ENCODE data around the gene TEX261. TPM values are rescaled to one million over a fixed set of nuclear protein-coding genes. Genes with fewer than 3 reads are reported as not detected.

TEX261 gene
- total RNA-seq, 1 donor from 2014 or later = 63.6 TPM

DNA sequence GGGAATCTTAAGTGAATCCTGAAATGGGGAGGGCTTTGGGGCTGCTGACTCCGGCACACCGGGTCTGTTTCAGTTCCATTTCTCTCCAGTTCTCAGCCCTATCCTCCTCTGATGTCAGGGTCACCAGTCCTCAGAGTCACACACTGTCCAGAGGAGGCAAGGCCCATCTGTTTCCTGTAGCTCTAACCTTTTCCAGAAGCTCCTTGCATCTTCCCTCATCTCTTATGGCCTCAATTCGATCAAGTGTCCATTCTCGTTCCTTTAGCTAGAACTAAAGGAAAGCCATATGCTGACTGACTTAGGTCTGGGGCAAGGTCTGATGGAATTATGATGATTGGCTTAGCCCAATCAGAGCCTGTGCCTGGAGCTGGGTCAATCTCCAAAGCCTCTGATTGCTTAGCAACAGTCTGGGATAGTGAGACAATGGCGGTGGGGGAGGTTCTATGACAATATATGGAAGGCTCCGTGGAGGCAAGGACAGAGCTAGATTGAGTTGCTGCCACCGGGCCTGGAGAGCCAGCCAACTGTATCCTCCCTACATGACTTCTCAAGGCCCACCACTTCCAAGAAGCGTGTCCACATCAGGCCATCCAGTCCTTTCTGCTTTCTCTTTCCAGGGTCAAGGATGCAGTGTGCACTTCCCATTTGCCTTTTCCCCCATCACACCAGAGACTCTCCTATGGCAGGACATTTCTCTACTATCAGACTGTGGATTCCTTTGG, 11.0 kb downstream of the TEX261 start:
- intact Hi-C loops (cut with micrococcal nuclease) = loop anchor here (1.0 to 2.0 kb wide), 2 partner anchors 18 to 85 kb away; partner anchors contain the start of gene NAGK

DNA sequence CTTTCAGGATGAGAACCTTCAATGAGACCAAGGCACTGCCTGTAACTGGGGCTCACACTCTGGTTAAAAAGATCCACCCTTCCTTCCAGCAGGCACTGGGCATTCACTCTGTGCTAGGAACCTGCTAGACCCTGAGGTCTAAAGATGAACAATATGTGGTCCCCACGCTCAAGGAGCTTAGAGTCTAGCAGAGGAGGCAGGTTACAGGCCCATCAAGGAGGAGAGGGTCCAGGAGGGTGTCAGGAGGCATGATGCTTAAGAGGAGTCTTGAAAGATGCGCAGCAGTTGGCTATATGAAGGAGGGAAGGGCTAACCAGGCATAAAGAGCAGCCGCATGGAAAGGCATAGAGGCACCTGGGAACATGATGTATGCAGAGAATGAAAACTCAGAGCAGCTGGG, 11.7 kb downstream of the TEX261 start:
- intact Hi-C loops (cut with micrococcal nuclease) = no loop called here

DNA sequence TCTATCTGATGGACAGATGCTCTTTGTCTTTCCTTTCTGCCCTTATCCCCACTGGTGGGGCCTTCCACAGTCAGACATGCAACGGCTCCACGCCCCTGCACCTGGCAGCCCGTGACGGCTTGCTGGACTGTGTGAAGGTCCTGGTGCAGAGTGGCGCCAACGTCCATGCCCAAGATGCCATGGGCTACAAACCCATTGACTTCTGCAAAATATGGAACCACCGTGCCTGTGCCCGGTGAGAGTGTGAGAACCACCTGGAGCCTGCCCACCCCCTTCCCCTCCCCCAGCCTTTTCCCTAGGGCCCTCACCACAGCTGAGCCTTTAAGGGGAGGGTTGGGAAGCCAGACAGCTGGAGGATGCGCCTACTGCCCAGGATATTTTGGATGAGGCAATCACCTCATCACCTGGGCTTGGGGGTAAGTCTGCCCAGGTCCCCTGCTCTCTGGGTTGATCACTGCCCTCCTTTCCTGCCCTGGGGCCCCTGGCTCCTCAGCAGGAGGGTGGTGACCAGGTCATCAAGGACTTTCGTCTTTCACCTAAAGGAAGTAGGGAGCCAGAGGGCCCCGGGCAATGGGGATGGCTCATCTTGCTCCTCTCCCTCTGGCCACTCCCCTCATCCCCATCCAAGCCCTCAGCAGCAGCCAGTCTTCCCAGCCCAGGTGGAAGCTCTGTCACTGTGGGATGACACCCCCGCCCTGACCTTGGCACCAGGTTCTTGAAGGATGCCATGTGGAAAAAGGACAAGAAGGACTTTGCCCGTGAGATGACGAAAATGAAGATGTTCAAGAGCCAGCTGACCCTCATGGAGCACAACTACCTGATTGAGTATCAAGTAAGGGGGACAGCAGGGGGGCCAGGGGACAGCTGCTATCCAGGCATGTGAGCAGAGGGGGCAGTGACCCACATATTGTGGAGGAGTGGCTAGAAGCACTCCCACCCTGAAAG, 12.5 kb downstream of the TEX261 start:
- intact Hi-C loops (cut with micrococcal nuclease) = no loop called here

DNA sequence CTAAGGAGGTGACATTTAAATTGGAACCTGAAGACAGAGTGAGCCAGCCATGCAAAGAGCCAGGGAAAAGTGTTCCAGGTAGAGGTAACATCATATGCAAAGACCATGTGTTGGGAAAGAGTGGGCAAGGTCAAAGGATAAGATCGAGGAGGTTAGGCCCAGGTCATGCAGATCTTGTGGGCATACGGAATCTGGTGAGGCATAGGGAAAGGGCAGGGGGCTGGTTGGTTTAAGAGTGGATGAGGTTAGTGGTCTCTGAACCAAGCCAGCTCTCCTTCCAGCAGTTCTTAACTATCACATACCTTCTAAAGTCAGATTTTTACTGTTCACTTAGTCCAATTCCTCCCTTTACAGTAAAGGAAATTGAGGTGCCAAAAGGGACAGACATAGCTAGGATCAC, 13.3 kb downstream of the TEX261 start:
- intact Hi-C loops (cut with micrococcal nuclease) = no loop called here

DNA sequence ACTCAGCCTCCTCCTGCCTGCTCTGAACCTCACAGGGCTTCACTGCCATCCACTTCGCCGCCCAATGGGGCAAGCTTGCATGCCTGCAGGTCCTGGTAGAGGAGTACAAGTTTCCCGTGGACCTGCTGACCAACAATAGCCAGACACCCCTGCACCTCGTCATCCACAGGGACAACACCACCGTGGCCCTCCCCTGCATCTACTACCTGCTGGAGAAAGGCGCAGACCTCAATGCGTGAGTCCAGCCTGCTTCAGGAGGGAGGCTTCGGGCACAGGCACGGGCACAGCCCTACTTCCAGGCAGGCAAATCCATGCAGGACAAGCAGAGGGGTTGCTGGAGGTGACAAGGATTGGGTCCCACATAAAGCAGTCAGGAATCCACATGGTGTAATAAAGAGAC, 15.0 kb downstream of the TEX261 start:
- intact Hi-C loops (cut with micrococcal nuclease) = loop anchor here (5.0 to 10.0 kb wide), 2 partner anchors 153 to 685 kb away; partner anchors contain the start of genes MCEE, MPHOSPH10 and SNRPG

DNA sequence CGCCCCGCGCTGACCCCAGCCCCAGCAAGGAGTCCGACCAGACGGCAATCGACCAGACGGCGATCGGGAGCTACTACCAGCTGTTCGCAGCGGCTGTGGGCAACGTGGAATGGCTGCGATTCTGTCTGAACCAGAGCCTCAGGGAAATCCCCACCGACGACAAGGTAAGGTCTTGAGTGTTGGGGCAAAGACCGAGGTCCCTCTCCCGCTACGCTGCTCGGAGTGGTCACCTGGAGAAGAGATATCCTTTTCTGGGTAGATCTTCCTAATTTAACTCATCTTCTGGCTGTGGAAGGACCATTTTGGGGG, 15.5 kb downstream of the TEX261 start:
- intact Hi-C loops (cut with micrococcal nuclease) = loop anchor here (5.0 to 10.0 kb wide), 2 partner anchors 153 to 684 kb away; partner anchors contain the start of genes MCEE, MPHOSPH10 and SNRPG

DNA sequence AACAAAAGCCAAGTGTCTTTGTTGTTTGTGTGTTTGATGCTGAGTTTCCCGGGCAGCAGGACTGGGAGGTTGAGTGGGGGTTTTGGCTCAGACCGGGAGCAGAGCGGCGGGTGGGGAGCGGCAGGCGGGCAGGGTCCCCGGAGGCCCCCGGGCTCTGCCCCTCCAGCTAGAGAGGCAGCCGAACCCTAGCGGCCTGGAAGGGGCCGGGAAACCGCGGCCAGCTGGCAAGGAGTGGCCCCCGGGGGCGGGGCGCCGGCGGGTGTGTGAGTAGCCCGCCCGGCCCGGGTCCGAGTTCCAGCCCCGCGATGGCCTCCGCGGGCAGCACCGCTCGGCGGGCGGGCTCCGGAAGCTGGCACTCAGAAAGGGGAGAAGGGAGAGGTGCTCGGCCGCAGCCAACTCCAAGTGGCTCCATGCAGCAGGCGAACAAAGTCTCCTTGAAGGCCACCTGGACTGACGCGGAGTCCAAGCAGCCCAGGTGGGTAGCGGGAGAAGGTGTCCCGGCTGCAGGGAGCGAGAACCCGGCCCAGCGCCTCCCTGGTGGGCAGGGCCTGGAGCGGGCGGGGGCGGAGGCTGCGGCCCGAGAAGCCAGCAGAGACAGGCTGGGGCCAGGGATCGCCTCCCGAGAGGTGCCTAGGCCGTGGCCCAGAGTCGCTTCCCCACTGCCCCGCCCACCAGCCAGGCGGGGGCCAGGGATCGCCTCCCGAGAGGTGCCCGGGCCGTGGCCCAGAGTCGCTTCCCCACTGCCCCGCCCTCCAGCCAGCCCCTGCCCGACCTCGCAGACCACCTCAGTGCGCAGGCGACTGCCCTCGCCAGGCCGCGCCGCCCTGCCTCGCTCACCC, 16.1 kb downstream of the TEX261 start, which contains the start of gene ANKRD53:
TSS of gene ANKRD53 (plus strand) at position 290 of the 839 bp plus-strand sequence. CDS start at position 306, 16 bp downstream.
- intact Hi-C loops (cut with micrococcal nuclease) = loop anchor here (5.0 to 10.0 kb wide), 2 partner anchors 154 to 684 kb away; partner anchors contain the start of genes MCEE, MPHOSPH10 and SNRPG

DNA sequence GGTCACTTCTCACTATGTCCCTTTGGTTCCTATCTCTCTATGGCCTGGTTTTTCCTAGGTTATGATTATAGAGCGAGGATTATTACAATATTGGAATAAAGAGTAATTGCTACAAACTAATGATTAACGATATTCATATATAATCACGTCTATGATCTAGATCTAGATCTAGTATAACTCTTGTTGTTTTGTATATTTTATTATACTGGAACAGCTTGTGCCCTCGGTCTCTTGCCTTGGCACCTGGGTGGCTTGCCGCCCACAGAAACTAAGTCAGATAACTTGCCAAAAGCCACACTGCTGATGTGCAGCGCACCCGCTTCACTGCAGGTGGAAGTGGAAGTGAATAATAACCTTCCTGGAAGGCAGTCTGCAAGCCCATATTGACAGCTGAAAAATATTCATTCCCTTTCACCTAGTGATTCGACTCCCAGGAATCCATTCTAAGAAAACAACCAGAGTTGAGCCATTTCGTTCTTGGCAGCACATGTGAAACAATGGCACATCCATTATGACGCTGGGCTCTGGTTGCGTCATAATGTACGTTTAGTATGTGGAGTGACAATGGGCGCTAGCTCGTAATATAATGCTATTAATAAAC, 17.0 kb downstream of the TEX261 start:
- intact Hi-C loops (cut with micrococcal nuclease) = loop anchor here (1.0 to 10.0 kb wide), 9 partner anchors 8 to 1333 kb away; partner anchors contain the start of genes MCEE, MPHOSPH10, NAGK and PAIP2B

DNA sequence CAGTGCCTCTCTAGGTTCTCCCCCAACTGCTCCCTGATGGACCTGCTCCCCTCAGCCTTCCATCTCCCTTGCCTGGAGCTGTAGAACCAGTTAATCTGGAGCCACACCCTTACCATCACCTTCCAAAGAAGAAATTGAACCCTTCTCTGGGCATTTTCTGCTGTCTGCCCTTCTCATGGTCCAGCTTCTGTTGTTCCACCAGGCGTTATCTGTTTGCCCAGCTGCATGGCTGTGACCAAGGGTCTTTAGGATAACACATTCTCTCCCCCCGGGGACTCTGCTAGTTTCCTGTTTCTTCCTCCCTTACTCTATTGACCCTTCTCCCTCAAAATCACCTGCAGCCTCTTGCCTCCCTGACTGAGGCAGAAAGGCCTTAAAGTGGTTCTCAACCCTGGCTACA, 19.4 kb downstream of the TEX261 start:
- intact Hi-C loops (cut with micrococcal nuclease) = loop anchor here (5.0 to 10.0 kb wide), 2 partner anchors 157 to 680 kb away; partner anchors contain the start of genes MCEE, MPHOSPH10 and SNRPG

DNA sequence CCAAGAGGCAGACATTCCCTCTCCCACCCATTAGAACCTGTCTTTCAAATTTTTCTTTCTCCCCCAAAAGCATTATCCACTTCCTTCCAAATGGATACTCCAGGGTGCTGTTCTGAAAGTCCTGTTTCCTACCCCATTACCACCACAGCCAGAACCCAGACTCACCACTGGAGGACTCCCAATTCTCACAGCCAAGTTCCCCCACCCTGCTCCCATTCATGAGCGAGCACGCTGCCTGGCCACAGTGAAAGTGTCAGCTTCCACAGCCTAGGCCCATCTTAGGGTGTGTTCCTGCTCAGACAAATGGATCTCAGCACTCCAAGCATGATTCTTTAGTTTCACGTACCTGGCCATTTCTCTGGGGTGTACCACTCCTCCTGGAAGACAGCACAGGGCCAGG, 20.1 kb downstream of the TEX261 start:
- intact Hi-C loops (cut with micrococcal nuclease) = loop anchor here (10.0 kb wide), 1 partner anchor 680 kb away; the partner anchor contains the start of gene SNRPG

DNA sequence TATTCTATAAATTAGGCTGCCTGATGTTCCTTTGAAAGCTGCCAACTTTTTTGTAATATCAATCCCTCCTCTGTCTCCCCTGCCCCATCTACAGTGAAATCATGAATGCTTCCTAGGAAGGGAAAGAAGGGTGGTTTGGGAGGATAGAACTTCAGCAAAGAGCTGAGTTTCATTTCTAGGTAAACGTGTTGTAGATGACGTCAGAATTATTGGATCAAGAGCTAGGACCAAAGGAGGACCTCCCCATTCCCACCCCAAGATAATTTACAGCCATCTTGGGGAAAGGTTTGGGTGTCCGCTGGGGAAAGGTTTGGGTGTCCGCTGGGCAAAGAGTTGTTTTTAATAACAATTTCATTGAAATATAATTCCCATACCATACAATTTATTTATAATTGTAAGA, 27.5 kb downstream of the TEX261 start:
- intact Hi-C loops (cut with micrococcal nuclease) = no loop called here

DNA sequence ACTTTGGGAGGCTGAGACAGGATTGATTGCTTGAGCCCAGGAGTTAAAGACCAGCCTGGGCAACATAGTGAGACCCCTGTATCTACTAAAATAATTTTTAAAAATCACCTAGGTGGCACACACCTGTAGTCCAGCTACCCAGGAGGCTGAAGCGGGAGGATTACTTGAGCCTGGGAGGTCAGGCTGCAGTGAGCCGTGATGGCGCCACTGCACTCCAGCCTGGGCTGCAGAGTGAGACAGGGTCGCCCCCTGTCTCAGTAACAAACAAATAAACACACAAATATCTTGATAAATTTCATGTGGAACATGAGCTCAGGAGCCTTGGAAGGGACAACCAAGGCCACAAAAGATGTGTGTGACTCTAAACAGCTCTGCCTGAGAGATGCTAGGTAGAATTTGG, 28.0 kb downstream of the TEX261 start:
- intact Hi-C loops (cut with micrococcal nuclease) = no loop called here

DNA sequence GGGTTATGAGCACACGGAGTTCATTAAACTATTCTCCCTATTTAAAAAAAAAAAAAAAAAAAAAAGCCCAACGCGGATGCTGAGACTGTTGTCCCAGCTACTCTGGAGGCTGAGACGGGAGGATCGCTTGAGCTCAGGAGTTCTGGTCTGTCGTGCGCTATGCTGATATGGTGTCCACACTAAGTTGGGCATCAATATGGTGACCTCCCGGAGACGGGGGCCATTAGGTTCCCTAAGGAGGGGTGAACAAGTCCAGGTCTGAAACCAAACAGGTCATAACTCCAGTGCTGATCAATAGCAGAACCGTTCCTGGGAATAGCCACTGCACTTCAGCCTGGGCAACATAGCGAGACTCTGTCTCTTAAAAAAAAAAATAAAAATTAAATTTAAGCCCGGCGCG, 29.2 kb downstream of the TEX261 start:
- intact Hi-C loops (cut with micrococcal nuclease) = loop anchor here (1.0 kb wide), 5 partner anchors 12 to 36 kb away; no protein-coding TSS in a partner anchor

DNA sequence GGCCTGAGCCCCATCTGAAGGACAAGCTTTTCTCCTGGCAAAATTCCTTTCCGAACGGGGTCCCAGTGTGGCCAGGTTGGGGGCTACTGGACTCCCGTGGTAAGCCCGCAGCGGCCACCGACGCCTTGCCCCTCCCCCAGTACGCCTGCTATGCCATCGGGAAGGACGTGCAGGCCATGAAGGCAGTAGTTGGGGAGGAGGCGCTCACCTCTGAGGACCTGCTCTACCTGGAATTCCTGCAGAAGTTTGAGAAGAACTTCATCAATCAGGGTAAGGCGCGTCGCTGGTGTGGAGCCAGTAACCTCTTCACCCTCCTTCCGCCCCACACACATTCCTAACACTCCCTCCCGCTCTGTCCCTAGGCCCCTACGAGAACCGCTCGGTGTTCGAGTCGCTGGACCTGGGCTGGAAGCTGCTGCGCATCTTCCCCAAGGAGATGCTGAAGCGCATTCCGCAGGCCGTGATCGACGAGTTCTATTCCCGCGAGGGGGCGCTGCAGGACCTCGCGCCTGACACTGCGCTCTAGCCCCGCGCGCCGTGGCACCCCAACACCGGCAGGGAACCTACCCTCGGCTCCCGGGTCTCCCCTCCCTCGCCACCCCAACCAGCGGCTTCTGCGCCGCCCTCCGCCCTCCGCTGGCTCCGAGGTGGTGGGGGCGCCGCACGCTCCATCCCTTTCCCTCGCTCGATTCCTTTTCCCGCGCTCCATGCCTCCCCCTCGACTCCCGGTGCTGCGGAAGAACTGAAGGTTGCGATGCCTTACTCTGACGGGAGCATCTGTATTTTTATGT, 29.9 kb downstream of the TEX261 start:
- intact Hi-C loops (cut with micrococcal nuclease) = loop anchor here (1.0 kb wide), 5 partner anchors 13 to 37 kb away; no protein-coding TSS in a partner anchor

DNA sequence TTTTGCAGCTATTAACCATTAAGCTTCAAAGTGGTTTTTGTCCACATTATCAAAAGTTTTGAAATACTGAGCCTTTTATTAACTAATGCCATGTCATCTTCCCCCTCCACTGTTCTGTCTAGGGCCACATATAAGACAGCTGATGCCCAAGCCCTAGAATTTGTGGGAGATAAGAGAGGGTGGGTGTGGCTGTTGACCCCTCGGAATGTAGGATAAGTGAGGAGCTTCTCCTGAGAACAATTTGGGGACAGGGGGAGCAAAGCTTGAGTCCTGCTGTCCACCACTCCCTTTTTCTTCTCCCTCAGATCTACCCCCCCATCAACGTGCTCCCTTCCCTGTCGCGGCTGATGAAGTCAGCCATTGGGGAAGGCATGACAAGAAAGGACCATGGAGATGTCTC, 30.5 kb downstream of the TEX261 start:
- intact Hi-C loops (cut with micrococcal nuclease) = no loop called here

DNA sequence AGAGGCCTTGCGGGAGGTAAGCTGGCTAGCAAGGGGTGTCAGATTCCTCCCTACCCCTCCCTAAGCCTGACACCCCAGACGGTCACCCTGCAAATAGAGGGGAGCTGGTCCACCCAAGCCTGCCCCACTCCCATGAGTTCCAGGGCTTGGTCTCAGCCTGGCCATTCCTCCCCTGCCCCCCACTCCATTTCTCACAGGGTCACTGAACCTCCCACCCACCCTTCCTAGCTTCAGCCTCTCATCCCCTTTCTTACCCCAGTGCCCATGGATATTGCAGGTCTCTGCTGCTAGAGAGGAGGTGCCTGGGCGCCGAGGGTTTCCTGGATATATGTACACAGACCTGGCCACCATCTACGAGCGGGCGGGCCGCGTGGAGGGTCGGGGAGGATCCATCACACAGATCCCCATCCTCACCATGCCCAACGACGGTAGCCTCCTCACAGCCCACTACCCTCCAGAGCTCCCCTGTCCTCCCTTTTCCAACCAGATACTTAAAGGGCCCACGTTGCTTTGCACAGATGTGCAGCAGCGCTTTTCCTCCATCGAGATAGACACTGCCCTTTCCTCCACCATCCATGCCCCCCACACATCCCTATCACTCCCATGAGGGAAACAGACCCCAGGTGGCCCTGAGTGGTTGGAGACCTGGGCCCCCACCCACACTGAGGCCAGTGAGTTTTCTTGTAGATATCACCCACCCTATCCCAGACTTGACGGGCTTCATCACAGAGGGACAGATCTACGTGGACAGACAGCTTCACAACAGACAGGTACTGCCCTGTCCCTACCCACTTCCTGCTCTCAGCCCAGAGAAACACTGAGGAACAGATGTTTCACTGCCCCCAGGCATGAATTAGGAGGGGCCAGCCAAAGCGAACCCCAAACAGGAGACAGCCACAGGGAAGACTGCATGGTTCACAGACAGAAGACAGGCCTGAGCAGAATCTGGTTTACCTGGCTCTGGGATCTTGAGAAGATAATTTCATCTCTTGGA, 31.5 kb downstream of the TEX261 start:
- intact Hi-C loops (cut with micrococcal nuclease) = no loop called here

DNA sequence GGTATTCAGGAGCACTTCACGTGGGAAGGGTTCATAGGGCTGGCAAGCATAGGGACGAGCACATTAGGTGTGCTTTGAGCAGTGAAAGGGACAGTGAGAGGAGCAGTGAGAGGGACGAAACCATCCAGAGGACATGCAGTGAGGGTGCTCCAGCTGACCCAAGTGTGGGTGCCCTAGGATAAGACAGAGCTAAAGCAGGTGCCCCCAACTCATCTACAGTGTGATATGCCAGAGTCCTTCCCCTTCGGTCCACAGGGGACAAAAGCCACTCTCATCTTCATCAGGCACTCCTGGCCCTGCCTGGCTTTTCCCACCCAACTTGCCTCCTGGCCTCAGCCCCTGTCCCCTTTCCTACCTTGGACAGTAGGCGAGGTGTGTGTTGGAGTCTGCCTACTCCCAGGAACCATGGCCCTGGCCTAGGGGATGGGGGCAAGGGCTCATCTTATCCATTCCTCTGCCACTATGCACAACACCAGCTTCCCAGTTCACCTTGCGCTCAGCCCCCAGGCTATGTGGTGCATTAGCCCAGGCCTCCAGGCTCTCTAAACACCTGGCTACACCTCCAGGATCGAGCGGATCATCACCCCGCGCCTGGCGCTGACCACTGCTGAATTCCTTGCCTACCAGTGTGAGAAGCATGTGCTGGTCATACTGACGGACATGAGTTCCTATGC, 32.3 kb downstream of the TEX261 start:
- intact Hi-C loops (cut with micrococcal nuclease) = no loop called here

DNA sequence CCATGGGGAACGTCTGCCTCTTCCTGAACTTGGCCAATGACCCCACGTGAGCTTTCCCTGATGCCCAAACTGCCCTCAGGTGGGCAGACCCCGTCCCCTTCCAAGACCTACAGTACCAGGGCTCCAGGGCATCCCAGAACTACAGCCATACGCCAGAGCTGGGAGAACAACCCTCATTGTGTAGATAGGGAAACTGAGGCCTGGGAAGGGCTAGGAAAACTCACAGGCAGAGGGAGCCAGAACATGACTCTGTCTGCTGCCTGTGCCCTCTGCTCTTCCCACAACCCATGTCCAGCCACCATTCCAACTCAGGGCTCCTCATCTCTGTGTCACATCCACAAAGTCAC, 33.1 kb downstream of the TEX261 start:
- intact Hi-C loops (cut with micrococcal nuclease) = no loop called here

Data from T-helper 1 cell treated with Interleukin-12 subunit alpha and Interleukin-12 subunit beta and Interleukin-4 antibody, amounts not matched to agents 30 ng/mL and 1 ng/mL, for 36 hours (primary cell).